Measurements from ENCODE around the gene COL2A1.

Gene COL2A1

GRCh38 chr12:47980197-47980596, 24.1 kb downstream of the COL2A1 start:
- Histone ChIP-seq H3K14ac (ENCODE audit: low read length in 2 of 2) (no peak overlapping the region), H3K27me3 (ENCODE audit: control insufficient read depth in 1 of 2, insufficient read depth in 1 of 2, low read length in 2 of 2) (peaks cover 63 to 77% of the 10 kb centered on the region in 2 experiments), H2AFZ (ENCODE audit: low read depth, low read length) (no peak overlapping the region), H4K91ac (ENCODE audit: low read length) (no peak overlapping the region), H3K4me1 (ENCODE audit: control insufficient read depth, insufficient read depth, low read depth, low read length) (no peaks in the 10 kb centered on the region), H3K18ac (ENCODE audit: low read depth in 1 of 2, low read length in 2 of 2) (no peak overlapping the region), H2AK5ac (ENCODE audit: low read length, severe bottlenecking) (no peak overlapping the region), H3K9me3 (ENCODE audit: control insufficient read depth, low read length) (no peaks in the 10 kb centered on the region), H3K36me3 (ENCODE audit: control insufficient read depth in 1 of 2, insufficient read depth in 2 of 2, low read depth in 1 of 2, low read length in 2 of 2) (no peaks in the 10 kb centered on the region), H2BK15ac (ENCODE audit: low read depth, poor library complexity, severe bottlenecking) (no peak overlapping the region), H2BK120ac (ENCODE audit: low read depth, low read length) (no peak overlapping the region), H4K8ac (ENCODE audit: low read length) (no peak overlapping the region), H3K4ac (ENCODE audit: low read depth in 1 of 2, low read length in 2 of 2) (no peak overlapping the region), H3K23ac (ENCODE audit: low read length in 2 of 2) (no peak overlapping the region), H3K9ac (ENCODE audit: low read length) (no peak overlapping the region), H3K4me3 (ENCODE audit: insufficient read depth in 1 of 2, low read depth in 1 of 2, low read length in 2 of 2) (no peak overlapping the region), H3K27ac (ENCODE audit: low read length, poor library complexity, severe bottlenecking) (no peak overlapping the region), H2BK12ac (ENCODE audit: low read length in 2 of 2) (no peak overlapping the region), H3K4me2 (ENCODE audit: low read length, poor library complexity, severe bottlenecking) (no peak overlapping the region), H3K79me1 (replicated peaks; ENCODE audit: low read length, poor library complexity, severe bottlenecking) (no peaks in the 10 kb centered on the region), H2BK5ac (ENCODE audit: low read depth, low read length, poor library complexity, severe bottlenecking) (no peak overlapping the region)
- WGBS = 75% methylated on average over 7 of the region's 7 CpGs
- DNase-seq = no peak

GRCh38 chr12:47979686-47980085, 24.6 kb downstream of the COL2A1 start:
- H3K18ac ChIP-seq (ENCODE audit: low read depth in 1 of 2, low read length in 2 of 2) = no peak overlapping the region
- no peaks in the 10 kb centered on the region for H3K4me1 ChIP-seq (ENCODE audit: control insufficient read depth, insufficient read depth, low read depth, low read length)
- no peak overlapping the region for H2BK12ac ChIP-seq (ENCODE audit: low read length in 2 of 2)
- WGBS = 82% methylated on average over 11 of the region's 11 CpGs
- no peaks in the 10 kb centered on the region for H3K79me1 ChIP-seq (replicated peaks; ENCODE audit: low read length, poor library complexity, severe bottlenecking)
- no peak overlapping the region for H3K9ac ChIP-seq (ENCODE audit: low read length)
- no peak overlapping the region for H4K91ac ChIP-seq (ENCODE audit: low read length)
- H2BK15ac ChIP-seq (ENCODE audit: low read depth, poor library complexity, severe bottlenecking) = no peak overlapping the region
- no peak overlapping the region for H3K4me2 ChIP-seq (ENCODE audit: low read length, poor library complexity, severe bottlenecking)
- H4K8ac ChIP-seq (ENCODE audit: low read length) = no peak overlapping the region
- H2AK5ac ChIP-seq (ENCODE audit: low read length, severe bottlenecking) = no peak overlapping the region
- no peaks in the 10 kb centered on the region for H3K36me3 ChIP-seq (ENCODE audit: control insufficient read depth in 1 of 2, insufficient read depth in 2 of 2, low read depth in 1 of 2, low read length in 2 of 2)
- no peak overlapping the region for H3K14ac ChIP-seq (ENCODE audit: low read length in 2 of 2)
- H3K4me3 ChIP-seq (ENCODE audit: insufficient read depth in 1 of 2, low read depth in 1 of 2, low read length in 2 of 2) = no peak overlapping the region
- no peak overlapping the region for H2AFZ ChIP-seq (ENCODE audit: low read depth, low read length)
- H3K9me3 ChIP-seq (ENCODE audit: control insufficient read depth, low read length) = no peaks in the 10 kb centered on the region
- H3K27ac ChIP-seq (ENCODE audit: low read length, poor library complexity, severe bottlenecking) = no peak overlapping the region
- no peak overlapping the region for H2BK5ac ChIP-seq (ENCODE audit: low read depth, low read length, poor library complexity, severe bottlenecking)
- H3K23ac ChIP-seq (ENCODE audit: low read length in 2 of 2) = no peak overlapping the region
- H3K4ac ChIP-seq (ENCODE audit: low read depth in 1 of 2, low read length in 2 of 2) = no peak overlapping the region
- H2BK120ac ChIP-seq (ENCODE audit: low read depth, low read length) = no peak overlapping the region
- peaks cover 58 to 72% of the 10 kb centered on the region in 2 experiments for H3K27me3 ChIP-seq (ENCODE audit: control insufficient read depth in 1 of 2, insufficient read depth in 1 of 2, low read length in 2 of 2)
- DNase-seq = no peak

GRCh38 chr12:47979166-47979565, 25.1 kb downstream of the COL2A1 start:
- no peak overlapping the region for H3K18ac ChIP-seq (ENCODE audit: low read depth in 1 of 2, low read length in 2 of 2)
- no peaks in the 10 kb centered on the region for H3K36me3 ChIP-seq (ENCODE audit: control insufficient read depth in 1 of 2, insufficient read depth in 2 of 2, low read depth in 1 of 2, low read length in 2 of 2)
- H3K4me1 ChIP-seq (ENCODE audit: control insufficient read depth, insufficient read depth, low read depth, low read length) = no peaks in the 10 kb centered on the region
- no peak overlapping the region for H2BK15ac ChIP-seq (ENCODE audit: low read depth, poor library complexity, severe bottlenecking)
- H3K4me3 ChIP-seq (ENCODE audit: insufficient read depth in 1 of 2, low read depth in 1 of 2, low read length in 2 of 2) = no peak overlapping the region
- no peak overlapping the region for H2BK5ac ChIP-seq (ENCODE audit: low read depth, low read length, poor library complexity, severe bottlenecking)
- no peak overlapping the region for H3K9ac ChIP-seq (ENCODE audit: low read length)
- no peak overlapping the region for H3K23ac ChIP-seq (ENCODE audit: low read length in 2 of 2)
- H3K27ac ChIP-seq (ENCODE audit: low read length, poor library complexity, severe bottlenecking) = no peak overlapping the region
- H2BK120ac ChIP-seq (ENCODE audit: low read depth, low read length) = no peak overlapping the region
- H3K27me3 ChIP-seq (ENCODE audit: control insufficient read depth in 1 of 2, insufficient read depth in 1 of 2, low read length in 2 of 2) = peaks cover 57 to 72% of the 10 kb centered on the region in 2 experiments
- H2BK12ac ChIP-seq (ENCODE audit: low read length in 2 of 2) = no peak overlapping the region
- no peak overlapping the region for H3K4me2 ChIP-seq (ENCODE audit: low read length, poor library complexity, severe bottlenecking)
- no peak overlapping the region for H4K91ac ChIP-seq (ENCODE audit: low read length)
- 88% methylated on average over 5 of the region's 5 CpGs for WGBS
- H3K9me3 ChIP-seq (ENCODE audit: control insufficient read depth, low read length) = no peaks in the 10 kb centered on the region
- H2AK5ac ChIP-seq (ENCODE audit: low read length, severe bottlenecking) = no peak overlapping the region
- no peaks in the 10 kb centered on the region for H3K79me1 ChIP-seq (replicated peaks; ENCODE audit: low read length, poor library complexity, severe bottlenecking)
- no peak overlapping the region for H2AFZ ChIP-seq (ENCODE audit: low read depth, low read length)
- DNase-seq = no peak
- no peak overlapping the region for H3K4ac ChIP-seq (ENCODE audit: low read depth in 1 of 2, low read length in 2 of 2)
- peak overlapping the region in 1 of 2 experiments; percentile 67 for H3K14ac ChIP-seq (ENCODE audit: low read length in 2 of 2)
- no peak overlapping the region for H4K8ac ChIP-seq (ENCODE audit: low read length)

- H2BK15ac ChIP-seq (ENCODE audit: low read depth, poor library complexity, severe bottlenecking) = no peak overlapping the region
- no peak overlapping the region for H3K4me2 ChIP-seq (ENCODE audit: low read length, poor library complexity, severe bottlenecking)
- H2BK120ac ChIP-seq (ENCODE audit: low read depth, low read length) = no peak overlapping the region
- H3K27me3 ChIP-seq (ENCODE audit: control insufficient read depth in 1 of 2, insufficient read depth in 1 of 2, low read length in 2 of 2) = peaks cover 54 to 74% of the 10 kb centered on the region in 2 experiments
- H3K23ac ChIP-seq (ENCODE audit: low read length in 2 of 2) = no peak overlapping the region
- no peak overlapping the region for H3K4me3 ChIP-seq (ENCODE audit: insufficient read depth in 1 of 2, low read depth in 1 of 2, low read length in 2 of 2)
- H4K91ac ChIP-seq (ENCODE audit: low read length) = no peak overlapping the region
- H3K14ac ChIP-seq (ENCODE audit: low read length in 2 of 2) = no peak overlapping the region
- no peaks in the 10 kb centered on the region for H3K36me3 ChIP-seq (ENCODE audit: control insufficient read depth in 1 of 2, insufficient read depth in 2 of 2, low read depth in 1 of 2, low read length in 2 of 2)
- H3K27ac ChIP-seq (ENCODE audit: low read length, poor library complexity, severe bottlenecking) = no peak overlapping the region
- no peak overlapping the region for H2AK5ac ChIP-seq (ENCODE audit: low read length, severe bottlenecking)
- no peak overlapping the region for H2BK5ac ChIP-seq (ENCODE audit: low read depth, low read length, poor library complexity, severe bottlenecking)
- DNase-seq = no peak
- H3K18ac ChIP-seq (ENCODE audit: low read depth in 1 of 2, low read length in 2 of 2) = no peak overlapping the region
- H2BK12ac ChIP-seq (ENCODE audit: low read length in 2 of 2) = no peak overlapping the region
- H4K8ac ChIP-seq (ENCODE audit: low read length) = no peak overlapping the region
- 65% methylated on average over 7 of the region's 7 CpGs for WGBS
- no peak overlapping the region for H3K4ac ChIP-seq (ENCODE audit: low read depth in 1 of 2, low read length in 2 of 2)
- H3K9ac ChIP-seq (ENCODE audit: low read length) = no peak overlapping the region
- H3K9me3 ChIP-seq (ENCODE audit: control insufficient read depth, low read length) = no peaks in the 10 kb centered on the region
- H3K4me1 ChIP-seq (ENCODE audit: control insufficient read depth, insufficient read depth, low read depth, low read length) = no peaks in the 10 kb centered on the region
- no peaks in the 10 kb centered on the region for H3K79me1 ChIP-seq (replicated peaks; ENCODE audit: low read length, poor library complexity, severe bottlenecking)
- H2AFZ ChIP-seq (ENCODE audit: low read depth, low read length) = no peak overlapping the region
Measured at GRCh38 chr12:47978598-47978873, 25.7 kb downstream of the COL2A1 start.
